HEK293T (cell line): ENCODE data around the gene UVRAG.

Experiments used
- SP1 ChIP-seq: fragments of 450-650 bp; IDR thresholded peaks from 2 replicates; pipeline ENCODE4 v1.6.1; 2017
- SUZ12 ChIP-seq: fragments of 450-650 bp; IDR thresholded peaks from 2 replicates; pipeline ENCODE4 v1.6.1; 2016; ENCODE audit warnings: mild to moderate bottlenecking
- ZNF384 ChIP-seq: fragments of 450-650 bp; IDR thresholded peaks from 2 replicates; pipeline ENCODE4 v1.6.1; 2016

DNA sequence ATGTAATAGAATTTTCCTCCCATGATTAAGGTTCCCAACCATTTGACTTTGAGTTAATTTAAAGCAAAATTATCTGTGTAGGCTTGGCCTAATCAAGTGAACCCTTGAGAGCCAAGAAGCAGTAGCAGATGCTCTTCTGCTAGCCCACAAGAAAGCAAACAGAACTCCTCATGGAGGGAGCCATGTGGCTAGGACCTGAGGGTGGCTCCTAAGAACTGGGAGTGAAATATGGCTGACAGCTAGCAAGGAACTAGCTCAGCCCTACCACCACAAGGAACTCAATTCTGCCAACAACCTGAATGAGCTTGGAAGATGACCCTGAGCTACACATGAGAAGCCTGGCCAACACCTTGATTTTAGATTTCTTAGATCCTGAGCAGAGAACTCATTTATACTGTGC lies 223.6 kb downstream of the UVRAG start:
- TF ChIP-seq ZNF384 (no peak), SUZ12 (no peak), SP1 (no peak)
